Hindlimb muscle (tissue), 1 donor: Measurements from ENCODE around the gene P3H2. TPM values are rescaled to one million over a fixed set of nuclear protein-coding genes. Genes with fewer than 3 reads are reported as not detected.

ENCODE experiments used
- DNase-seq: peaks from one replicate; pipeline ENCODE4 v3.0.0-alpha.2; 2013
- polyA plus RNA-seq: library from polyadenylated mRNA; unstranded; fragments of 120-200 nt; gene quantifications from one replicate; pipeline ENCODE4 v1.2.1, GENCODE V29; 2013; ENCODE audit not compliant: insufficient read length

P3H2 gene
- polyA plus RNA-seq, 1 donor: 63.2 TPM

GRCh38 chr3:190013943-190014924 lies 106.5 kb downstream of the P3H2 start:
- DNase-seq: no peak

GRCh38 chr3:190012784-190013183 lies 107.9 kb downstream of the P3H2 start:
- no peak for DNase-seq

- no peak for DNase-seq
Measured at GRCh38 chr3:190012314-190012782, 108.3 kb downstream of the P3H2 start.

- DNase-seq: no peak
Measured at GRCh38 chr3:190010486-190010885, 110.2 kb downstream of the P3H2 start.

- DNase-seq: no peak
Measured at GRCh38 chr3:190009614-190010013, 111.1 kb downstream of the P3H2 start.

GRCh38 chr3:190008432-190008831 lies 112.3 kb downstream of the P3H2 start:
- no peak for DNase-seq

- no peak for DNase-seq
Measured at GRCh38 chr3:190005343-190006113, 115.2 kb downstream of the P3H2 start.

- DNase-seq: no peak
Measured at GRCh38 chr3:190004656-190005055, 116.0 kb downstream of the P3H2 start.

GRCh38 chr3:190003681-190004123 lies 117.0 kb downstream of the P3H2 start:
- no peak for DNase-seq

GRCh38 chr3:190003068-190003467 lies 117.6 kb downstream of the P3H2 start:
- DNase-seq: no peak

- DNase-seq: no peak
Measured at GRCh38 chr3:190001426-190001825, 119.3 kb downstream of the P3H2 start.

GRCh38 chr3:190000861-190001196 lies 119.9 kb downstream of the P3H2 start:
- no peak for DNase-seq

- DNase-seq: no peak
Measured at GRCh38 chr3:190000187-190000860, 120.4 kb downstream of the P3H2 start.

GRCh38 chr3:189999718-190000117 lies 121.0 kb downstream of the P3H2 start:
- DNase-seq: no peak

GRCh38 chr3:189995129-189995528 lies 125.6 kb downstream of the P3H2 start:
- no peak for DNase-seq

GRCh38 chr3:189990826-189991225 lies 129.9 kb downstream of the P3H2 start:
- no peak for DNase-seq

GRCh38 chr3:189988854-189989253 lies 131.8 kb downstream of the P3H2 start:
- DNase-seq: no peak

- no peak for DNase-seq
Measured at GRCh38 chr3:189988322-189988721, 132.4 kb downstream of the P3H2 start.

- no peak for DNase-seq
Measured at GRCh38 chr3:189985948-189986347, 134.7 kb downstream of the P3H2 start.

GRCh38 chr3:189983612-189984011 lies 137.1 kb downstream of the P3H2 start:
- DNase-seq: no peak

- DNase-seq: no peak
Measured at GRCh38 chr3:189982321-189982945, 138.3 kb downstream of the P3H2 start.

- DNase-seq: no peak
Measured at GRCh38 chr3:189981668-189982067, 139.0 kb downstream of the P3H2 start.
